BLaER1 treated with 17β-estradiol and CSF1 and Interleukin-3, amounts not matched to agents 10 nM and 100 nM (cell line): ENCODE measurements around the gene PLEKHG5.

ENCODE experiments used
- H3K27ac ChIP-seq, 11 experiments: shearing (Covaris generic); formaldehyde crosslinking; 2 replicates each; pipeline ENCODE4 v1.8.1; 2022
- H3K27me3 ChIP-seq, 11 experiments: shearing (Covaris generic); formaldehyde crosslinking; 2 replicates each; pipeline ENCODE4 v1.8.1; 2022
- H3K36me3 ChIP-seq, 11 experiments: shearing (Covaris generic); formaldehyde crosslinking; 2 replicates each; pipeline ENCODE4 v1.8.1; 2022
- H3K4me1 ChIP-seq, 10 experiments: shearing (Covaris generic); formaldehyde crosslinking; 2 replicates each; pipeline ENCODE4 v1.8.1; 2022
- H3K4me2 ChIP-seq, 11 experiments: shearing (Covaris generic); formaldehyde crosslinking; 2 replicates each; pipeline ENCODE4 v1.8.1; 2022
- H3K4me3 ChIP-seq, 10 experiments: shearing (Covaris generic); formaldehyde crosslinking; 2 replicates each; pipeline ENCODE4 v1.8.1; 2022
- H3K9ac ChIP-seq, 11 experiments: shearing (Covaris generic); formaldehyde crosslinking; 2 replicates each; pipeline ENCODE4 v1.8.1; 2022
- H3K9me3 ChIP-seq, 11 experiments: shearing (Covaris generic); formaldehyde crosslinking; replicated peaks in 1 of 11; 2 replicates each; pipeline ENCODE4 v1.8.1; 2022
- H4K20me1 ChIP-seq, 11 experiments: shearing (Covaris generic); formaldehyde crosslinking; 2 replicates each; pipeline ENCODE4 v1.8.1; 2022
- Cebpa-rat ChIP-seq, 11 experiments: shearing (Covaris generic); IDR thresholded peaks; 2 replicates each; pipeline ENCODE4 v1.8.1; 2022

PLEKHG5 gene

GRCh38 chr1:6473974-6474814, 17.3 kb downstream of the PLEKHG5 start:
- Histone ChIP-seq H3K36me3 (no peaks in the 10 kb centered on the region), H3K9me3 (no peaks in the 10 kb centered on the region), H3K27me3 (no peaks in the 10 kb centered on the region), H3K4me1 (no peaks in the 10 kb centered on the region), H3K27ac (no peak overlapping the region), H4K20me1 (peaks cover 0 to 4% (median 0%) of the 10 kb centered on the region in 11 experiments; a peak in 1 of 22 replicates), H3K9ac (no peak overlapping the region), H3K4me2 (no peak overlapping the region), H3K4me3 (no peak overlapping the region)
- no peak for TF ChIP-seq Cebpa-rat (IDR thresholded peaks at IDR 0.05)

GRCh38 chr1:6473156-6473555, 18.3 kb downstream of the PLEKHG5 start:
- Histone ChIP-seq H3K27me3 (peaks cover 0 to 6% (median 0%) of the 10 kb centered on the region in 11 experiments; a peak in 1 of 22 replicates), H3K4me1 (no peaks in the 10 kb centered on the region)
- no peak for TF ChIP-seq Cebpa-rat (IDR thresholded peaks at IDR 0.05)

GRCh38 chr1:6472391-6472790, 19.1 kb downstream of the PLEKHG5 start:
- H3K4me2 ChIP-seq = no peak overlapping the region
- H3K27ac ChIP-seq = no peak overlapping the region
- H3K27me3 ChIP-seq = peaks cover 0 to 13% (median 6%) of the 10 kb centered on the region in 11 experiments; a peak in 17 of 22 replicates

More at GRCh38 chr1:6473156-6473555, 18.3 kb downstream of the PLEKHG5 start:
- Histone ChIP-seq H3K4me2 (no peak overlapping the region), H3K27ac (no peak overlapping the region), H3K9ac (no peak overlapping the region), H4K20me1 (peaks cover 0 to 8% (median 0%) of the 10 kb centered on the region in 11 experiments; a peak in 2 of 22 replicates), H3K36me3 (no peaks in the 10 kb centered on the region), H3K9me3 (no peaks in the 10 kb centered on the region), H3K4me3 (no peak overlapping the region)

GRCh38 chr1:6471970-6472368, 19.5 kb downstream of the PLEKHG5 start:
- Histone ChIP-seq H4K20me1 (peaks cover 0 to 19% (median 0%) of the 10 kb centered on the region in 11 experiments; a peak in 2 of 22 replicates), H3K36me3 (no peaks in the 10 kb centered on the region), H3K9me3 (no peaks in the 10 kb centered on the region), H3K27me3 (peaks cover 4 to 18% (median 11%) of the 10 kb centered on the region in 11 experiments; a peak in 20 of 22 replicates), H3K4me2 (no peak overlapping the region), H3K9ac (no peak overlapping the region), H3K27ac (no peak overlapping the region), H3K4me1 (no peaks in the 10 kb centered on the region), H3K4me3 (no peak overlapping the region)
- no peak for TF ChIP-seq Cebpa-rat (IDR thresholded peaks at IDR 0.05)

More at GRCh38 chr1:6472391-6472790, 19.1 kb downstream of the PLEKHG5 start:
- Histone ChIP-seq H3K9me3 (no peaks in the 10 kb centered on the region), H3K4me3 (no peak overlapping the region), H3K4me1 (no peaks in the 10 kb centered on the region), H4K20me1 (peaks cover 0 to 15% (median 0%) of the 10 kb centered on the region in 11 experiments; a peak in 2 of 22 replicates), H3K9ac (no peak overlapping the region), H3K36me3 (no peaks in the 10 kb centered on the region)
- no peak for TF ChIP-seq Cebpa-rat (IDR thresholded peaks at IDR 0.05)

- Histone ChIP-seq H3K27me3 (peaks cover 10 to 24% (median 17%) of the 10 kb centered on the region in 11 experiments), H3K9me3 (no peaks in the 10 kb centered on the region), H3K4me2 (no peak overlapping the region), H4K20me1 (peaks cover 0 to 20% (median 0%) of the 10 kb centered on the region in 11 experiments; a peak in 2 of 22 replicates), H3K27ac (no peak overlapping the region), H3K9ac (no peak overlapping the region), H3K4me1 (peaks cover 0 to under 1% (median 0%) of the 10 kb centered on the region in 10 experiments; a peak in 2 of 20 replicates), H3K36me3 (no peaks in the 10 kb centered on the region), H3K4me3 (no peak overlapping the region)
- TF ChIP-seq Cebpa-rat (IDR thresholded peaks at IDR 0.05) = no peak
Observed at GRCh38 chr1:6471086-6471969, 20.1 kb downstream of the PLEKHG5 start.

- Histone ChIP-seq H3K9ac (no peak overlapping the region), H3K27ac (no peak overlapping the region), H3K27me3 (peaks cover 20 to 33% (median 26%) of the 10 kb centered on the region in 11 experiments), H3K4me1 (peaks cover 4 to 10% (median 8%) of the 10 kb centered on the region in 10 experiments; a peak in 19 of 20 replicates), H4K20me1 (peaks cover 0 to 20% (median 0%) of the 10 kb centered on the region in 11 experiments; a peak in 2 of 22 replicates), H3K36me3 (no peaks in the 10 kb centered on the region), H3K4me3 (no peak overlapping the region), H3K9me3 (no peaks in the 10 kb centered on the region), H3K4me2 (no peak overlapping the region)
- no peak for TF ChIP-seq Cebpa-rat (IDR thresholded peaks at IDR 0.05)
Observed at GRCh38 chr1:6470132-6471085, 21.1 kb downstream of the PLEKHG5 start.

- TF ChIP-seq Cebpa-rat (IDR thresholded peaks at IDR 0.05) = no peak
- Histone ChIP-seq H3K4me3 (no peak overlapping the region), H3K27me3 (peaks cover 28 to 48% (median 41%) of the 10 kb centered on the region in 11 experiments), H3K9ac (no peak overlapping the region), H3K9me3 (no peaks in the 10 kb centered on the region), H3K4me1 (peaks cover 10 to 24% (median 18%) of the 10 kb centered on the region in 10 experiments; a peak in 19 of 20 replicates), H4K20me1 (peaks cover 0 to 29% (median 0%) of the 10 kb centered on the region in 11 experiments; a peak in 2 of 22 replicates), H3K27ac (no peak overlapping the region), H3K36me3 (no peaks in the 10 kb centered on the region), H3K4me2 (no peak overlapping the region)
Observed at GRCh38 chr1:6468729-6469461, 22.6 kb downstream of the PLEKHG5 start.
